ENCODE results near the gene CD244.

GRCh38 chr1:160841079-160841478, 21.6 kb downstream of the CD244 start:
- TF ChIP-seq CTCF (IDR thresholded peaks at IDR 0.05; ENCODE audit: poor library complexity, severe bottlenecking) = no peak
- no peak for TF ChIP-seq POLR2AphosphoS5 (IDR thresholded peaks at IDR 0.05)
- TF ChIP-seq RAD21 (conservative IDR thresholded peaks at IDR 0.05) = no peak
- TF ChIP-seq REST (IDR thresholded peaks at IDR 0.05; ENCODE audit: borderline replicate concordance) = no peak

Measured in neural cell (in vitro differentiated cells).